HepG2 (cell line): ENCODE results near the gene UQCR10. TPM values are rescaled to one million over a fixed set of nuclear protein-coding genes. Genes with fewer than 3 reads are reported as not detected.
A peak's percentile ranks its signal among the peaks of the same experiment; 100 is the strongest.

Source experiments
- EZH2 ChIP-seq: conservative IDR thresholded peaks from 2 replicates; pipeline ENCODE4 v1.6.1; 2012; ENCODE audit warnings: mild to moderate bottlenecking, low read depth, low read length, moderate library complexity
- FIP1L1 ChIP-seq: fragments of 200-400 bp; formaldehyde crosslinking; IDR thresholded peaks from 2 replicates; pipeline ENCODE4 v1.6.1; 2018; ENCODE audit warnings: low read depth, mild to moderate bottlenecking, low read length, moderate library complexity, borderline replicate concordance; ENCODE audit not compliant: insufficient read depth
- HMGXB4 ChIP-seq, 2 experiments: sonication (generic) in 1 of 2; formaldehyde crosslinking in 1 of 2; IDR thresholded peaks; 2 replicates each; pipeline versions ENCODE4 v1.4.0 to v1.6.1; 2018 to 2020; ENCODE audit warnings: missing genetic modification reagents in 2 of 2, borderline replicate concordance in 1 of 2, low read depth in 1 of 2, mild to moderate bottlenecking in 1 of 2, missing biosample characterization in 1 of 2
- HNF4G ChIP-seq, 2 experiments: sonication (generic) in 1 of 2; formaldehyde crosslinking in 1 of 2; IDR thresholded peaks; 2 replicates each; pipeline versions ENCODE4 v1.4.0 to v1.6.1; 2011 to 2020; ENCODE audit warnings: borderline replicate concordance in 2 of 2, low read depth in 2 of 2, mild to moderate bottlenecking in 2 of 2, low read length in 1 of 2, missing genetic modification reagents in 1 of 2, moderate library complexity in 1 of 2
- KDM5A ChIP-seq: fragments of 200-600 bp; sonication (generic); IDR thresholded peaks from 2 replicates; pipeline ENCODE4 v1.7.0; 2018; ENCODE audit warnings: antibody characterized with exemption, mild to moderate bottlenecking, low read length, borderline replicate concordance
- KDM6A ChIP-seq: IDR thresholded peaks from 2 replicates; pipeline ENCODE4 v1.6.1; 2016; ENCODE audit warnings: low read depth
- LCORL ChIP-seq, 2 experiments: fragments of 450-650 bp in 1 of 2; sonication (generic) in 1 of 2; formaldehyde crosslinking in 1 of 2; IDR thresholded peaks; 2 replicates each; pipeline versions ENCODE4 v1.5.0 to v1.6.1; 2017 to 2020; ENCODE audit warnings: antibody characterized with exemption in 1 of 2, missing genetic modification reagents in 1 of 2
- MNT ChIP-seq: fragments of 450-650 bp; IDR thresholded peaks from 2 replicates; pipeline ENCODE4 v1.6.1; 2016
- NCOA5 ChIP-seq: sonication (generic); formaldehyde crosslinking; IDR thresholded peaks from 2 replicates; pipeline ENCODE4 v1.4.0; 2020; ENCODE audit warnings: missing genetic modification reagents
- PITX1 ChIP-seq: sonication (generic); formaldehyde crosslinking; IDR thresholded peaks from 2 replicates; pipeline ENCODE4 v1.5.1; 2020; ENCODE audit warnings: mild to moderate bottlenecking, missing genetic modification reagents
- SP5 ChIP-seq: IDR thresholded peaks from 2 replicates; pipeline ENCODE4 v1.6.1; 2016; ENCODE audit warnings: low read depth, borderline replicate concordance
- STAG1 ChIP-seq: sonication (generic); formaldehyde crosslinking; IDR thresholded peaks from 2 replicates; pipeline ENCODE4 v1.4.0; 2020; ENCODE audit warnings: missing genetic modification reagents
- TBP ChIP-seq: sonication (generic); formaldehyde crosslinking; IDR thresholded peaks from 2 replicates; pipeline ENCODE4 v1.5.0; 2020; ENCODE audit warnings: missing genetic modification reagents
- ZNF142 ChIP-seq: sonication (generic); formaldehyde crosslinking; IDR thresholded peaks from 2 replicates; pipeline ENCODE4 v1.4.0; 2020; ENCODE audit warnings: missing genetic modification reagents
- ZNF292 ChIP-seq: sonication (generic); formaldehyde crosslinking; IDR thresholded peaks from 2 replicates; pipeline ENCODE4 v1.8.1; 2022; ENCODE audit warnings: mild to moderate bottlenecking, low read depth, missing genetic modification reagents, borderline replicate concordance
- ZNF329 ChIP-seq: sonication (generic); formaldehyde crosslinking; IDR thresholded peaks from 2 replicates; pipeline ENCODE4 v1.9.0; 2021; ENCODE audit warnings: low read depth, mild to moderate bottlenecking, missing genetic modification reagents
- ZNF34 ChIP-seq: sonication (generic); formaldehyde crosslinking; IDR thresholded peaks from 2 replicates; pipeline ENCODE4 v1.4.0; 2020; ENCODE audit warnings: mild to moderate bottlenecking, missing genetic modification reagents, borderline replicate concordance
- ZNF543 ChIP-seq: sonication (generic); formaldehyde crosslinking; IDR thresholded peaks from 2 replicates; pipeline ENCODE4 v1.4.0; 2020; ENCODE audit warnings: mild to moderate bottlenecking, missing genetic modification reagents
- ZNF564 ChIP-seq: sonication (generic); formaldehyde crosslinking; IDR thresholded peaks from 2 replicates; pipeline ENCODE4 v1.8.1; 2023; ENCODE audit warnings: mild to moderate bottlenecking, missing genetic modification reagents
- polyA plus RNA-seq, 8 experiments: library from polyadenylated mRNA; depleted of rRNA in 3 of 8; stranded (reverse) in 7 of 8; unstranded in 1 of 8; fragments of >200 nt; fragmentation: Illumina TruSeq in 4 of 8; extraction: Trizol in 4 of 8; gene quantifications; 2 replicates each; pipeline versions ENCODE4 v1.2.1 to v1.2.3, GENCODE V29; 2011 to 2016; ENCODE audit warnings: low read depth in 4 of 8, missing spikeins in 1 of 8, mixed read lengths in 1 of 8; ENCODE audit not compliant: insufficient read depth in 1 of 8
- total RNA-seq, 5 experiments: library from RNA; depleted of rRNA; stranded (reverse); fragments of >200 nt; fragmentation: Illumina TruSeq; extraction: Trizol; gene quantifications; 2 replicates each; pipeline ENCODE4 v1.2.3, GENCODE V29; 2016; ENCODE audit warnings: low read depth in 1 of 5

The UQCR10 gene
- total and polyA plus RNA-seq, 2 of the 13 experiments (the other 11 are each of a cell fraction or from before 2014, with no cell fraction given) = 225 to 232 TPM

- 0 out of 2 replicates have a peak, but pooled peaks have one; percentile 1 for TF ChIP-seq ZNF543 (CRISPR knock-in tag)
- TF ChIP-seq EZH2 = no peak
- peak; percentile 13; the same call in 1 of the 2 replicates for TF ChIP-seq KDM5A
- TF ChIP-seq ZNF142 (CRISPR knock-in tag) = no peak
- TF ChIP-seq MNT = no peak
- peak; percentile 22; the same call in 1 of the 2 replicates for TF ChIP-seq ZNF564 (CRISPR knock-in tag)
- TF ChIP-seq ZNF34 (CRISPR knock-in tag) = no peak
- no peak for TF ChIP-seq NCOA5 (CRISPR knock-in tag)
- no peak for TF ChIP-seq ZNF329 (CRISPR knock-in tag)
- no peak; the same call in 1 of the 2 replicates for TF ChIP-seq ZNF292 (CRISPR knock-in tag)
- no peak for TF ChIP-seq LCORL (IDR thresholded peaks at IDR 0.05)
- no peak for TF ChIP-seq LCORL (CRISPR knock-in tag; IDR thresholded peaks at IDR 0.05)
- TF ChIP-seq STAG1 = peak; percentile 18; the same call in 1 of the 2 replicates
- TF ChIP-seq KDM6A (CRISPR knock-in tag) = 0 out of 2 replicates have a peak, but pooled peaks have one; percentile 5
- 0 out of 2 replicates have a peak, but pooled peaks have one; percentile 22 for TF ChIP-seq SP5 (CRISPR knock-in tag)
- TF ChIP-seq FIP1L1 = no peak
- TF ChIP-seq PITX1 = no peak
- peak; percentile 54 for TF ChIP-seq HNF4G (IDR thresholded peaks at IDR 0.05; ENCODE audit: borderline replicate concordance, low read depth, low read length)
- peak; percentile 55; the same call in 1 of the 2 replicates for TF ChIP-seq HNF4G (CRISPR knock-in tag; IDR thresholded peaks at IDR 0.05; ENCODE audit: borderline replicate concordance, low read depth)
- no peak for TF ChIP-seq TBP (CRISPR knock-in tag)
- 0 out of 4 replicates have a peak, but pooled peaks of 1 of the 2 experiments have one; percentile 6 for TF ChIP-seq HMGXB4 (CRISPR knock-in tag; IDR thresholded peaks at IDR 0.05; ENCODE audit: borderline replicate concordance in 1 of 2, low read depth in 1 of 2)
Measured at GRCh38 chr22:29765905-29766631, 1.1 kb upstream of the UQCR10 start (continued).
